Measurements from ENCODE around the gene FAM168A.

FAM168A gene

DNA sequence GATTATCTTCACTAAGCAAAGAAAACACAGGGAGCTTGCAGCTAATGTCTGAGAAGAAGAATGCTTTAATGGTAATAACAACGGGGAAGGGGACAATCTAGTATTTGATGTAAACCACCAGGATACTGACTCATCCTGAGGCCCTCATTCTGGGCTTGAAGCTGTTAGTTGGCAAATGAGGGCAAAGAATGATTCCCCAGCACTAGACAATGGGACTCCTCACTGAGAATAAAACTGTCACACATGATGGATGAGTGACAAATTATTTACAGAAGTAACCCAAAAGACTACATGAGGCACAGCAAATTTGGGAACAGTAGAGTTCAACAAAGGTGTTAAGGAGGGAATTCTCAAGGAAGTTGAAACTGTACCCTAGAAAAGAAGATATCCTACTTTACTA lies 76.3 kb downstream of the FAM168A start:
- H3K4me3 ChIP-seq (ENCODE audit: low read length), result no peak overlapping the region
- TF ChIP-seq, protein P1, sequence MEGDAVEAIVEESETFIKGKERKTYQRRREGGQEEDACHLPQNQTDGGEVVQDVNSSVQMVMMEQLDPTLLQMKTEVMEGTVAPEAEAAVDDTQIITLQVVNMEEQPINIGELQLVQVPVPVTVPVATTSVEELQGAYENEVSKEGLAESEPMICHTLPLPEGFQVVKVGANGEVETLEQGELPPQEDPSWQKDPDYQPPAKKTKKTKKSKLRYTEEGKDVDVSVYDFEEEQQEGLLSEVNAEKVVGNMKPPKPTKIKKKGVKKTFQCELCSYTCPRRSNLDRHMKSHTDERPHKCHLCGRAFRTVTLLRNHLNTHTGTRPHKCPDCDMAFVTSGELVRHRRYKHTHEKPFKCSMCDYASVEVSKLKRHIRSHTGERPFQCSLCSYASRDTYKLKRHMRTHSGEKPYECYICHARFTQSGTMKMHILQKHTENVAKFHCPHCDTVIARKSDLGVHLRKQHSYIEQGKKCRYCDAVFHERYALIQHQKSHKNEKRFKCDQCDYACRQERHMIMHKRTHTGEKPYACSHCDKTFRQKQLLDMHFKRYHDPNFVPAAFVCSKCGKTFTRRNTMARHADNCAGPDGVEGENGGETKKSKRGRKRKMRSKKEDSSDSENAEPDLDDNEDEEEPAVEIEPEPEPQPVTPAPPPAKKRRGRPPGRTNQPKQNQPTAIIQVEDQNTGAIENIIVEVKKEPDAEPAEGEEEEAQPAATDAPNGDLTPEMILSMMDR (conservative IDR thresholded peaks at IDR 0.05; ENCODE audit: low read depth, low read length), result no peak
- no peak for DNase-seq (ENCODE audit: low read depth)

DNA sequence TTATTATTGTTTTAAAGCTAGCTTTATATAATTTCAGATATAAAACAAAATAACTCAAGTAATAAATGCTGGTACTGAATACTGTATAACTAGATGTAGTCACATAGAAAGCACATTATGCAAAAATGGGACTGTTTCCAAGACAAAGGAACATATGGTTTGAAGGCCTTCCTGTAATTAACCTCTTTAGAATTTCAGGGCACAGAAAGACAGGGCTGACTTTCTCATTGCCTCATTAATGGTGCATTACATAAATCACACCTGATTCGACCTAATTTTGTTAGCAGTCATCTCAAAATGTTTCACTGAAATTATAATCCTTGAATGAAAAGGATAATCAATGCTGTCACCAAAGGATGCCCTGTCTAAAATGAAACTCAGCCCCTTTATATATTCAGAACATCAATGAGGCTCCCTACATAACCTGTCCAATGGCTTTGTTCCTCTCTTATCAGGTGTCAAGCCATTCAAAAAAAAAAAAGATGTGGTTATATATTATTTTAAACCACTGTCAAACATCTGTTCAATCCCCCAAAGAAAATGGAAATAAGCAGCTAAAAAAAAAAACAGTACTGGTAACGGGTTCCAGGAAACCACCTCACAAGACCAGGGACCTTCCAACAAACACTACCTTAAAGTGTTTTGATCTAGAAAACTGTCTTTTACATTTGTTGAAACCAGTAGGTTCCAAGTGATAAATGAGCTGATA lies 77.4 kb downstream of the FAM168A start:
- TF ChIP-seq, protein P1 (conservative IDR thresholded peaks at IDR 0.05; ENCODE audit: low read depth, low read length), result no peak
- no peak overlapping the region for H3K4me3 ChIP-seq (ENCODE audit: low read length)
- DNase-seq (ENCODE audit: low read depth), result no peak

DNA sequence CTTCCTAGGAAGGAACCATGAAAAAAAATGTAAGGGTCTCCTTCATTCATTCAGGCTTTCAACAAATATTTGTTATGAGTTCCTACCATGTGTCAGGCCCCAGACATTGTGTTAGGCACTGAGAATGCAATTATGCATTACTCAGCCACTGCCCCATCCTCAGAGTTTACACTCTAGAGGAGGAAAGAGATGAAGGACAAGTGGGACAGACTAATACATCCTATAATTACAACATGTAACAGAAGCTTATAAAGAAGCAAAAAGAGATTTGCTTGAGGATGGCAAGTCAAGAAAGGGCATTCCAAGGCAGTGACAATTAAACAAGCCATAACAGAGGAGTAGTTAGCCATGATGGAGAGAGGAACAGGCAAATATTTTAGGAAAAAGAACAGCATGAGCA lies 78.6 kb downstream of the FAM168A start:
- no peak overlapping the region for H3K4me3 ChIP-seq (ENCODE audit: low read length)
- TF ChIP-seq, protein P1 (conservative IDR thresholded peaks at IDR 0.05; ENCODE audit: low read depth, low read length), result no peak
- DNase-seq (ENCODE audit: low read depth), result no peak

DNA sequence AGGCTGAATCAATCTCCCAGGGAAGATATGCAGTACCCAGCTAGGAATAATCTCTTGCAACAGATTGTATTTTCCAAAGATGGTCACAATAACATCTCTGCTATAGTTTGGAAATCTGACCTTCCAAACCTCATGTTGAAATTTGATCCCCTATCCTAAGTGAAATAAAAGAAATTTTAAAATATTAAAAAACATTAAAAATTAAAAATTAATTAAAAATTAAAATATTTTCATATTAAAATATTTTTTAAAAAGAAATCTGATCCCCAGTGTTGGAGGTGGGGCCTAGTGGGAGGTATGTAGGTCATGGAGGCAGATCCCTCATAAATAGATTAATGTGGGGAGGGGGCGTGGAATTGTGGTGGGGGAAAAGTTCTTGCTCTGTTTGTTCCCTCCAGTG lies 79.7 kb downstream of the FAM168A start:
- TF ChIP-seq, protein P1 (conservative IDR thresholded peaks at IDR 0.05; ENCODE audit: low read depth, low read length), result no peak
- no peak overlapping the region for H3K4me3 ChIP-seq (ENCODE audit: low read length)
- no peak for DNase-seq (ENCODE audit: low read depth)

DNA sequence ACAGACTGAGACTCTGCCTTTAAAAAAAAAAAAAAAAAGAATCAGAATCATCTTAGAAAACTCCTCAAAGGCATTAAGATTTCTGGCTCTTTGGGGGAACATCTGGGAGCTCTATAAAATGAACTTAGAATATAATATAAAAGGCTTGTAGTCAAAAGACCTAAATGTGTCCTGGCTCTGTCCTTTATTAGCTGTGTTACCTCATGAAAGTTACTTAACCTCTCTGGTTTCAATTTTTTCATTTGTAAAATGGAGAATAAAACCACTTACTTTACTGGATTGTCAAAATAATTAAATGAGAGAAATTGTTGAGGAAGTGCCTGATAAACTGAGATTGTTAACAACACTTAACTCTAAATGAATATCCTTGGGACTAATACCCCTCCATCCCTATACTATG lies 81.8 kb downstream of the FAM168A start:
- no peak overlapping the region for H3K4me3 ChIP-seq (ENCODE audit: low read length)
- TF ChIP-seq, protein P1 (conservative IDR thresholded peaks at IDR 0.05; ENCODE audit: low read depth, low read length), result no peak
- DNase-seq (ENCODE audit: low read depth), result no peak

DNA sequence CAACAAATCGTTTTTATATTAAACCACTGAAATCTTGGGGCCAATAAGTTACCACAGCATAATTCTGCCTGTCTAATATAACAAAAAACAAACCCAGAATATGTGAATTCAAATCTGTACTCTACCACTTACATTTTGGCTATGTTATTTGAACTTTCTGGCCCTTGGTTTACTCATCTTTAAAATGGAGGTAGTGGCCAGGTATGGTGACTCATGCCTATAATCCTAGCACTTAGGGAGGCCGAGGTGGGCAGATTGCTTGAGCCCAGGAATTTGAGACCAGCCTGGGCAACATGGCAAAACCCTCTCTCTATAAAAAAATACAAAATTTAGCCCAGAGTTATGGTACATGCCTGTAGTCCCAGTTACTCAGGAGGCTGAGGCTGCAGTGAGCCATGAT lies 84.2 kb downstream of the FAM168A start:
- no peak overlapping the region for H3K4me3 ChIP-seq (ENCODE audit: low read length)
- TF ChIP-seq, protein P1 (conservative IDR thresholded peaks at IDR 0.05; ENCODE audit: low read depth, low read length), result no peak
- DNase-seq (ENCODE audit: low read depth), result no peak

DNA sequence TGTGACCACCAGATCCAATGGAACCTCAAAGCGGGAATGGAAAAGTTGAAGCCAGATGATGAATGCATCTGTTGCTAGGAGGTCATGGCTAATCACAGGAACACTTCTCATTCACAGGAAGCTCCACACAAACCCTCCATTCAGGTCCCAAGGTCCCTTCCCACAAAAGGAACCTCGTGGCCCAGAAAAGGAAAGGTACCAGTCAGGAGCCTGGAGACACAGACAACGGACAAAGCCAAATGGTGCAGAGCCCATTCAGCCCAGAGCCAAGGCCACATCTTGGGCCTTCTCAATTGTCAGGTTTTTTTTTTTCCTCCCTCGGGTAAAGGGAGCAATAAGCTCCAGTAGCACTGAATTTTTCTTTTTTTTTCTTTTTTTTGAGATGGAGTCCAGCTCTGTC lies 87.0 kb downstream of the FAM168A start:
- TF ChIP-seq, protein P1 (conservative IDR thresholded peaks at IDR 0.05; ENCODE audit: low read depth, low read length), result no peak

More for the DNA sequence above, 87.0 kb downstream of the FAM168A start:
- no peak for DNase-seq (ENCODE audit: low read depth)
- no peak overlapping the region for H3K4me3 ChIP-seq (ENCODE audit: low read length)
